IMR-90 (cell line): Measurements from ENCODE around the gene CTSF. TPM values are rescaled to one million over a fixed set of nuclear protein-coding genes. Genes with fewer than 3 reads are reported as not detected.

Experiments
- ATAC-seq: fragments of 200-7000 bp; cut with Tn5 transposase; 2 replicates; pipeline ENCODE4 v1.9.1; 2020; ENCODE audit warnings: low read depth, mild to moderate bottlenecking, moderate library complexity
- BruUV-seq: library from RNA; stranded (reverse); fragments of 400-500 nt; replicated peaks from 2 replicates; lab custom pipeline; 2021; lab: Mats Ljungman, UMichigan
- CTCF ChIA-PET: fragments of 300-600 bp; formaldehyde crosslinking; extraction: SDS; loops from one replicate; lab custom pipeline; 2021; ENCODE audit warnings: antibody characterized with exemption; lab: Yijun Ruan, JAX
- POLR2A ChIA-PET: fragments of 300-600 bp; sonication (Branson Sonifier 250); formaldehyde crosslinking; loops from one replicate; lab custom pipeline; 2022; ENCODE audit warnings: antibody characterized with exemption; ENCODE audit not compliant: unreplicated experiment; lab: Charles Lee
- DNase-seq: peaks from one replicate; pipeline ENCODE4 v3.0.0; 2013
- H2AFZ ChIP-seq: replicated peaks from 2 replicates; pipeline ENCODE3; 2013; ENCODE audit warnings: low read length, mild to moderate bottlenecking; ENCODE audit not compliant: poor library complexity
- H2AK5ac ChIP-seq: 2 replicates; pipeline ENCODE4 v1.6.1; 2013; ENCODE audit warnings: low read depth, low read length, inconsistent platforms
- H2AK9ac ChIP-seq: replicated peaks from 2 replicates; pipeline ENCODE3; 2013; ENCODE audit warnings: mild to moderate bottlenecking, low read depth, low read length, moderate library complexity; ENCODE audit not compliant: poor library complexity
- H2BK120ac ChIP-seq: 2 replicates; pipeline ENCODE4 v1.6.1; 2013; ENCODE audit warnings: low read depth, low read length, inconsistent platforms
- H2BK15ac ChIP-seq: 3 replicates; pipeline ENCODE4 v1.6.1; 2013; ENCODE audit warnings: low read depth, low read length, inconsistent platforms
- H2BK20ac ChIP-seq: 2 replicates; pipeline ENCODE4 v1.6.1; 2013; ENCODE audit warnings: low read depth, mild to moderate bottlenecking, inconsistent platforms, low read length, moderate library complexity
- H2BK5ac ChIP-seq: 2 replicates; pipeline ENCODE4 v1.6.1; 2013; ENCODE audit warnings: mild to moderate bottlenecking, low read depth, low read length, inconsistent platforms; ENCODE audit not compliant: poor library complexity, severe bottlenecking
- H3K14ac ChIP-seq: replicated peaks from 2 replicates; pipeline ENCODE4 v1.6.1; 2013; ENCODE audit warnings: low read depth, low read length, inconsistent platforms
- H3K18ac ChIP-seq: 2 replicates; pipeline ENCODE4 v1.6.1; 2013; ENCODE audit warnings: low read depth, low read length, control low read depth
- H3K23ac ChIP-seq: 2 replicates; pipeline ENCODE4 v1.6.1; 2013; ENCODE audit warnings: low read depth, low read length, inconsistent platforms
- H3K27ac ChIP-seq: 2 replicates; pipeline ENCODE4 v1.5.1; 2013; ENCODE audit warnings: mild to moderate bottlenecking, control low read depth, low read length; ENCODE audit not compliant: insufficient read depth
- H3K27me3 ChIP-seq: 2 replicates; pipeline ENCODE4 v1.6.1; 2013; ENCODE audit warnings: low read length; ENCODE audit not compliant: control insufficient read depth, insufficient read depth
- H3K36me3 ChIP-seq: 2 replicates; pipeline ENCODE4 v1.6.1; 2013; ENCODE audit warnings: low read length, mixed read lengths; ENCODE audit not compliant: control insufficient read depth, insufficient read depth
- H3K4ac ChIP-seq: 2 replicates; pipeline ENCODE4 v1.6.1; 2013; ENCODE audit warnings: low read depth, low read length, inconsistent platforms
- H3K4me1 ChIP-seq: 2 replicates; pipeline ENCODE4 v1.6.1; 2013; ENCODE audit warnings: low read length, mixed read lengths; ENCODE audit not compliant: control insufficient read depth, insufficient read depth
- H3K4me2 ChIP-seq: 2 replicates; pipeline ENCODE4 v1.6.1; 2013; ENCODE audit warnings: low read depth, mild to moderate bottlenecking, control low read depth, low read length, moderate library complexity
- H3K4me3 ChIP-seq: 2 replicates; pipeline ENCODE4 v1.5.1; 2013; ENCODE audit warnings: low read depth, mild to moderate bottlenecking, control low read depth, low read length, moderate library complexity; ENCODE audit not compliant: insufficient read depth
- H3K56ac ChIP-seq: 2 replicates; pipeline ENCODE4 v1.6.1; 2013; ENCODE audit warnings: low read length, inconsistent platforms; ENCODE audit not compliant: insufficient read depth; ENCODE audit errors: extremely low read depth
- H3K79me1 ChIP-seq, 2 experiments: 2 replicates each; pipeline ENCODE4 v1.6.1; 2013; ENCODE audit warnings: low read length in 2 of 2, inconsistent platforms in 1 of 2, low read depth in 1 of 2
- H3K9ac ChIP-seq: 2 replicates; pipeline ENCODE4 v1.6.1; 2013; ENCODE audit warnings: low read depth, low read length, control low read depth
- H3K9me1 ChIP-seq: 2 replicates; pipeline ENCODE4 v1.6.1; 2013; ENCODE audit warnings: low read length, inconsistent platforms; ENCODE audit not compliant: insufficient read depth
- H3K9me3 ChIP-seq: 2 replicates; pipeline ENCODE4 v1.6.1; 2013; ENCODE audit warnings: low read length; ENCODE audit not compliant: control insufficient read depth, insufficient read depth
- H4K20me1 ChIP-seq: 2 replicates; pipeline ENCODE4 v1.6.1; 2013; ENCODE audit warnings: low read length, inconsistent platforms; ENCODE audit not compliant: insufficient read depth
- H4K5ac ChIP-seq: 2 replicates; pipeline ENCODE4 v1.6.1; 2013; ENCODE audit warnings: mild to moderate bottlenecking, low read depth, low read length, control low read depth
- H4K8ac ChIP-seq, 2 experiments: 2 replicates each; pipeline ENCODE4 v1.6.1; 2013; ENCODE audit warnings: low read depth in 2 of 2, low read length in 2 of 2, control low read depth in 1 of 2, inconsistent platforms in 1 of 2
- H4K91ac ChIP-seq: 2 replicates; pipeline ENCODE4 v1.6.1; 2013; ENCODE audit warnings: low read depth, low read length, inconsistent platforms; ENCODE audit not compliant: insufficient read depth
- CEBPB ChIP-seq: IDR thresholded peaks from 2 replicates; pipeline ENCODE4 v1.6.1; 2012; ENCODE audit warnings: low read depth, low read length, improper control_type of control experiment
- MAZ ChIP-seq: IDR thresholded peaks from 2 replicates; pipeline ENCODE4 v1.6.1; 2012; ENCODE audit warnings: low read depth, mild to moderate bottlenecking, low read length, improper control_type of control experiment, moderate library complexity, borderline replicate concordance
- MXI1 ChIP-seq: IDR thresholded peaks from 2 replicates; pipeline ENCODE4 v1.6.1; 2012; ENCODE audit warnings: low read depth, mild to moderate bottlenecking, low read length, moderate library complexity, borderline replicate concordance
- POLR2A ChIP-seq: IDR thresholded peaks from 2 replicates; pipeline ENCODE4 v1.6.1; 2012; ENCODE audit warnings: mild to moderate bottlenecking, low read depth, low read length
- WGBS, 2 experiments: methylation state at CpG; one replicate each; pipeline versions ENCODE4 v1.1.5 to v1.1.7; 2013; ENCODE audit warnings: missing lambda C conversion rate in 2 of 2; ENCODE audit not compliant: insufficient read length in 1 of 2; ENCODE audit errors: extremely low coverage in 2 of 2; 5-methylcytosine and 5-hydroxymethylcytosine counted together
- dilution Hi-C: fragments of 300-500 bp; cut with HindIII; formaldehyde crosslinking; loops from one replicate; pipeline ENCODE4 v1.14.3; 2018; ENCODE audit warnings: low sequenced_read_pairs; ENCODE audit not compliant: unreplicated experiment
- in situ Hi-C: fragments of 300-500 bp; cut with MboI; formaldehyde crosslinking; loops from 3 replicates; pipeline ENCODE4 v1.14.3; 2019; ENCODE audit warnings: low sequenced_read_pairs, inconsistent platforms, mixed read lengths
- intact Hi-C: fragments of 100-400 bp; cut with micrococcal nuclease; formaldehyde crosslinking; loops from 2 replicates; pipeline ENCODE4 v1.10.0; 2022
- polyA plus RNA-seq, 3 experiments: library from polyadenylated mRNA; depleted of rRNA; stranded (reverse); fragments of >200 nt; gene quantifications; 2 replicates each; pipeline ENCODE4 v1.2.3, GENCODE V29; 2012; ENCODE audit warnings: low replicate concordance in 1 of 3
- total RNA-seq: library from RNA; depleted of rRNA; stranded (reverse); fragments of >200 nt; gene quantifications from 2 replicates; pipeline ENCODE4 v1.2.3, GENCODE V29; 2012

Gene CTSF
- total and polyA plus RNA-seq, 2 of the 4 experiments (the other 2 are of a cell fraction) = 4.1 to 16.0 TPM

DNA sequence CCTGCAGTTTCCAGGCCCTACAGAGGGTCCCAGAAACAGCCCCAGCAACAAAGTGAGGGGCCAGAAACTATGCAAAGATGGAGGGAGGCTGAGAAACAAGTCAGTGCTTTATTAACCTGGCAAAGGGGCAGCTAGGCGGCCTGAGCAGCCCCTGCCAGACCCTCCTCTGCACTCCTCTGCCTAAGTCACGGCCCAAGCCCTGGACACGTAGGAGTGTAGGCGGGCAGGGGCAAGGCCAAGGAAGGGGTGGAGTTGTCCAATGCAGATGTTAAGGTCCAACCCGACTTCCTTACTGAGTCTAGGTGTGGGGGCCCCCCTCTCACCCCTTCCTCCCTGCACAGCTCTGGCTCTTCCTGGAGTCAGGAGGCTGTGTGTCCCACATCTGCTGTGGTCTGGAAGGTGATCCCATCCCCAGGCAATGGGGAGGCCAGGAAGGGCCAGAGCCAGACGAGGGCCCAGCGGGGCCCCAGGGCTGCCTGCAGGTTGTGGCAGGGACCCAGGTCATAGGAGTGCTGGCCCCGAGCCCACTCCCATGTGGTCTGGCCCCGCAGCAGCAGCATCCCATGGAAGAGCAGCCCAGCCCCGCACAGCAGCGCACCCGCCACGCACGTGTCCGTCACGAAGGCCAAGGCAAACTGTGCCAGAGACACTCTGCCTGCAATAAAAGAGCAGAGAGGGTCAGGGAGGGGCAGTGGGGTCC is 29.1 kb downstream of the CTSF start:
- 79% methylated on average over 3 of the region's 16 CpGs; no CpG with 5 or more reads in 1 of the 2 experiments for WGBS, 2 experiments
- POLR2A ChIA-PET = no interaction called here
- no peak for ATAC-seq

More for the DNA sequence above, 29.1 kb downstream of the CTSF start:
- no peak for DNase-seq
- Histone ChIP-seq H3K9me1 (peaks cover 5% of the 10 kb centered on the region; the same call in 1 of the 2 replicates), H3K27me3 (no peaks in the 10 kb centered on the region), H2AFZ (no peak overlapping the region), H2BK120ac (no peak overlapping the region), H3K18ac (no peak overlapping the region), H3K27ac (no peak overlapping the region), H2BK15ac (no peak overlapping the region), H2BK20ac (no peak overlapping the region), H2BK5ac (no peak overlapping the region), H3K9me3 (no peaks in the 10 kb centered on the region), H3K4me2 (no peak overlapping the region), H4K20me1 (peaks cover 4% of the 10 kb centered on the region; the same call in 1 of the 2 replicates), H3K4me1 (peaks cover 6% of the 10 kb centered on the region), H4K8ac (no peak overlapping the region), H4K91ac (no peak overlapping the region), H4K5ac (no peak overlapping the region), H3K79me1 (peaks cover 3 to 9% of the 10 kb centered on the region in 2 experiments; a peak in 2 of 4 replicates), H3K9ac (no peak overlapping the region), H3K14ac (no peak overlapping the region), H3K36me3 (peaks cover 26% of the 10 kb centered on the region; the same call in 1 of the 2 replicates), H3K56ac (no peak overlapping the region), H3K4me3 (no peak overlapping the region), H2AK5ac (no peak overlapping the region), H2AK9ac (no peak overlapping the region), H3K23ac (no peak overlapping the region), H3K4ac (no peak overlapping the region)
- CTCF ChIA-PET = no interaction called here
- no TSS peak for BruUV-seq
- in situ Hi-C loops = no loop called here
- intact Hi-C loops = no loop called here
- no peak for TF ChIP-seq MAZ
- TF ChIP-seq CEBPB = no peak
- TF ChIP-seq POLR2A = no peak
- no peak for TF ChIP-seq MXI1
- dilution Hi-C loops = no loop called here
